SIG-M5 treated with dmso at 0.1 percent for 504 hours (cell line): ENCODE results near the gene ATP2C1.
"Not testable (repeated sequence)": the region's sequence is repeated elsewhere in the genome, so short reads cannot be mapped to it uniquely, and the experiment has no call there.

Source experiments
- DNase-seq: peaks from one replicate; lab custom pipeline; 2025; ENCODE audit not compliant: unreplicated experiment; lab: John Stamatoyannopoulos, UW

ATP2C1 gene

GRCh38 chr3:130935761-130936492 lies 42.0 kb downstream of the ATP2C1 start:
- DNase-seq: no peak

- DNase-seq: no peak
Observed at GRCh38 chr3:130939753-130940152, 45.9 kb downstream of the ATP2C1 start.

- DNase-seq: no peak
Observed at GRCh38 chr3:130941793-130942192, 47.9 kb downstream of the ATP2C1 start.

GRCh38 chr3:130946882-130947281 lies 53.0 kb downstream of the ATP2C1 start:
- DNase-seq: no peak

- no peak for DNase-seq
Observed at GRCh38 chr3:130948001-130948773, 54.3 kb downstream of the ATP2C1 start.

- DNase-seq: no peak
Observed at GRCh38 chr3:130948929-130949328, 55.0 kb downstream of the ATP2C1 start.

- DNase-seq: no peak
Observed at GRCh38 chr3:130950124-130950523, 56.2 kb downstream of the ATP2C1 start.

GRCh38 chr3:130950641-130951040 lies 56.8 kb downstream of the ATP2C1 start:
- DNase-seq: no peak

GRCh38 chr3:130955481-130955880 lies 61.6 kb downstream of the ATP2C1 start:
- DNase-seq: no peak

- DNase-seq: no peak
Observed at GRCh38 chr3:130956281-130956680, 62.4 kb downstream of the ATP2C1 start.

GRCh38 chr3:130956721-130957120 lies 62.8 kb downstream of the ATP2C1 start:
- no peak for DNase-seq

- no peak for DNase-seq
Observed at GRCh38 chr3:130960139-130960795, 66.4 kb downstream of the ATP2C1 start.

GRCh38 chr3:130961458-130961857 lies 67.6 kb downstream of the ATP2C1 start:
- no peak for DNase-seq

- no peak for DNase-seq
Observed at GRCh38 chr3:130963444-130963843, 69.6 kb downstream of the ATP2C1 start.

- peak; percentile 72 for DNase-seq
Observed at GRCh38 chr3:130963878-130964277, 70.0 kb downstream of the ATP2C1 start.

- no peak for DNase-seq
Observed at GRCh38 chr3:130967281-130967680, 73.4 kb downstream of the ATP2C1 start.

- no peak for DNase-seq
Observed at GRCh38 chr3:130968221-130968620, 74.3 kb downstream of the ATP2C1 start.

- DNase-seq: no peak
Observed at GRCh38 chr3:130969621-130970020, 75.7 kb downstream of the ATP2C1 start.

GRCh38 chr3:130971208-130971607 lies 77.3 kb downstream of the ATP2C1 start:
- DNase-seq: no peak

- not testable (repeated sequence) for DNase-seq
Observed at GRCh38 chr3:130972592-130972991, 78.7 kb downstream of the ATP2C1 start.

GRCh38 chr3:130973406-130973805 lies 79.5 kb downstream of the ATP2C1 start:
- no peak for DNase-seq

GRCh38 chr3:130974201-130974600 lies 80.3 kb downstream of the ATP2C1 start:
- no peak for DNase-seq
